KMS-11 (cell line): ENCODE data around the gene FAM174C.

Experiments
- H2AFZ ChIP-seq: fragments of 200-600 bp; sonication (generic); 2 replicates; pipeline ENCODE4 v1.6.1; 2016; ENCODE audit warnings: antibody characterized with exemption, mixed run types, low read depth
- H3K27ac ChIP-seq: fragments of 200-600 bp; sonication (generic); 2 replicates; pipeline ENCODE4 v1.6.1; 2016; ENCODE audit warnings: mild to moderate bottlenecking, mixed run types
- H3K27me3 ChIP-seq: fragments of 200-600 bp; sonication (generic); 2 replicates; pipeline ENCODE4 v1.6.1; 2017; ENCODE audit warnings: mild to moderate bottlenecking, low read depth, mixed run types, moderate library complexity; ENCODE audit not compliant: insufficient read depth
- H3K36me3 ChIP-seq: fragments of 200-600 bp; sonication (generic); 2 replicates; pipeline ENCODE4 v1.6.1; 2017; ENCODE audit warnings: mild to moderate bottlenecking, mixed run types; ENCODE audit not compliant: insufficient read depth
- H3K4me1 ChIP-seq: fragments of 200-600 bp; sonication (generic); 2 replicates; pipeline ENCODE4 v1.6.1; 2016; ENCODE audit warnings: mild to moderate bottlenecking, low read depth, mixed run types; ENCODE audit not compliant: poor library complexity, severe bottlenecking
- H3K4me2 ChIP-seq: fragments of 200-600 bp; sonication (generic); 2 replicates; pipeline ENCODE4 v1.7.0; 2016; ENCODE audit warnings: mild to moderate bottlenecking, mixed run types
- H3K4me3 ChIP-seq: fragments of 200-600 bp; sonication (generic); IDR thresholded peaks from 2 replicates; pipeline ENCODE4 v1.6.1; 2017; ENCODE audit warnings: low read depth, low read length, mixed read lengths; ENCODE audit not compliant: insufficient read depth
- H3K79me2 ChIP-seq: fragments of 200-600 bp; sonication (generic); 2 replicates; pipeline ENCODE4 v1.6.1; 2016; ENCODE audit warnings: low read depth, mixed run types; ENCODE audit not compliant: insufficient read depth
- H3K9ac ChIP-seq: fragments of 200-600 bp; sonication (generic); 2 replicates; pipeline ENCODE4 v1.6.1; 2016; ENCODE audit warnings: mild to moderate bottlenecking, mixed run types
- H4K20me1 ChIP-seq: fragments of 200-600 bp; sonication (generic); 2 replicates; pipeline ENCODE4 v1.6.1; 2016; ENCODE audit warnings: mild to moderate bottlenecking, mixed run types; ENCODE audit not compliant: insufficient read depth
- TF ChIP-seq, protein P1 (sequence below): fragments of 200-600 bp; sonication (generic); conservative IDR thresholded peaks from 2 replicates; pipeline ENCODE4 v1.6.1; 2017; ENCODE audit warnings: low read depth, mild to moderate bottlenecking, antibody characterized with exemption, low read length, moderate library complexity, mixed read lengths

FAM174C gene

DNA sequence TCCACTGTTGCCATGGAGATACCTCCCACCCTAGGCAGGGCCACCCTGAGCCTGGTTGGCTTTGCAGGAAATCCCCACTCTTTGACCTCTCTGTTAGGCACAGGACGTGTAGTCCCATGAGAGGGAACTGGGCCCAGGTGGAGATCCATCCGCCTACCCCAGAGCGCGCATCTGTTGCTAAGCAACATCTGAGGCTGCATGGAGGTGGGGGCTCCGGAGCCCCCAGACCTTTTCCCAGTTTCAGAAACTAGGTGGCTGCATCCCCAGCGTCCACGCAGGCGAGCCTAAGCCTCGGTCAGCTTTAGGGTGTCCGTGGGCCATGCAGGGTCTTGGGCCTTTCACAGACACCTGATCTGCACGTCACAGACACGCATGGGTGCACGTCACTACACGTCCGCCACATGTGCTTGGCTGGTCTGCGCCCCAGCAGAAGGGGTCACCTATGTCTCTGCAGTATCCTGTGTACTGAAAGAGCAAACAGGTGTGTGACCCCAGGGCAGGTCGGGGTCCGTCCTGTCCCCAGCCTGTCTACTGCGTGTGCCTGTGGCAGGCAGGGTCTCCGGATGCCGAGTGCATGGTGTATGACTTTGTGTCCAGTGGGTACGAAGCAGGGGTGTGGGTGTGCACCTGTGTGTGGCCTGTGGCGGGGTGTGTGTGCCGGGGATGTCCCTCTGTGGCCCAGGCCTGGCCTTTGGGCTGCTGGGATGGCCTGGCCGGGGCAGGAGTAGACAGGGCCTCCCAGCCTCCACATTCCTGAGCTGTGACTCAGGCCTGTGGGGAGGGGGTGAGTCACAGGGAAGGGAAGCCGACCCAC lies 10.3 kb upstream of the FAM174C start:
- H3K9ac ChIP-seq = no peak overlapping the region
- no peak overlapping the region for H3K27ac ChIP-seq
- peaks cover 41% of the 10 kb centered on the region for H3K4me1 ChIP-seq

DNA sequence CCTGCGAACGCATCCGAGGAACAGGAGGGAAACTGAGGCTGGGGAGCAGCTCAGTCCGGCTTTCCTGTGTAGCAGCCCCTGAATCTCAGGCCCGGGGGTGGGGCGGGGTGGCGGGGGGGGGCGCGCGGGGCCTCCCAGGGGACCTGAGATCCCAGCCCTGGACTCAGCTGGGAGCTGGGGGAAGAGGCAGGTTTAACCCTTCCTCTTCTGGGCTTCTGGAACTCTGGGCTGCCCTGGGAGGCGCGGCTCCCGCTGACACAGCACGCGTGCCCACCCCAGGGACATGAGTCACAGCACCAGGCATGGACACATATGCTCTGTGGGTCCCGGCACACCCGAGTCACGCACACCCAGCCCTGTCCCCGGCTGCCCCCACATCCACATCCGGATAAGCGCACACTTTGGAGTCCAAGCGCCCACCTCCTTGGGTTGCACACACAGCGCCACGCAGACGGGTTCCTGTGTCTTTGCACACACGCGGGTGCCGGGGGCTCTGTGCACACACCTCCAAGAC lies 9.7 kb upstream of the FAM174C start:
- H3K4me3 ChIP-seq = no peak overlapping the region
- no peak overlapping the region for H3K9ac ChIP-seq
- peaks cover 12% of the 10 kb centered on the region for H3K79me2 ChIP-seq
- no peaks in the 10 kb centered on the region for H4K20me1 ChIP-seq
- TF ChIP-seq, protein P1, sequence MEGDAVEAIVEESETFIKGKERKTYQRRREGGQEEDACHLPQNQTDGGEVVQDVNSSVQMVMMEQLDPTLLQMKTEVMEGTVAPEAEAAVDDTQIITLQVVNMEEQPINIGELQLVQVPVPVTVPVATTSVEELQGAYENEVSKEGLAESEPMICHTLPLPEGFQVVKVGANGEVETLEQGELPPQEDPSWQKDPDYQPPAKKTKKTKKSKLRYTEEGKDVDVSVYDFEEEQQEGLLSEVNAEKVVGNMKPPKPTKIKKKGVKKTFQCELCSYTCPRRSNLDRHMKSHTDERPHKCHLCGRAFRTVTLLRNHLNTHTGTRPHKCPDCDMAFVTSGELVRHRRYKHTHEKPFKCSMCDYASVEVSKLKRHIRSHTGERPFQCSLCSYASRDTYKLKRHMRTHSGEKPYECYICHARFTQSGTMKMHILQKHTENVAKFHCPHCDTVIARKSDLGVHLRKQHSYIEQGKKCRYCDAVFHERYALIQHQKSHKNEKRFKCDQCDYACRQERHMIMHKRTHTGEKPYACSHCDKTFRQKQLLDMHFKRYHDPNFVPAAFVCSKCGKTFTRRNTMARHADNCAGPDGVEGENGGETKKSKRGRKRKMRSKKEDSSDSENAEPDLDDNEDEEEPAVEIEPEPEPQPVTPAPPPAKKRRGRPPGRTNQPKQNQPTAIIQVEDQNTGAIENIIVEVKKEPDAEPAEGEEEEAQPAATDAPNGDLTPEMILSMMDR = no peak
- peak overlapping the region; percentile 80 for H3K4me2 ChIP-seq
- H3K36me3 ChIP-seq = no peaks in the 10 kb centered on the region
- H3K4me1 ChIP-seq = peaks cover 39% of the 10 kb centered on the region
- H3K27ac ChIP-seq = no peak overlapping the region
- H3K27me3 ChIP-seq = no peaks in the 10 kb centered on the region
- no peak overlapping the region for H2AFZ ChIP-seq

More for the DNA sequence above, 10.3 kb upstream of the FAM174C start:
- no peaks in the 10 kb centered on the region for H3K36me3 ChIP-seq
- no peak overlapping the region for H3K4me3 ChIP-seq
- no peaks in the 10 kb centered on the region for H4K20me1 ChIP-seq
- H3K4me2 ChIP-seq = no peak overlapping the region
- H2AFZ ChIP-seq = no peak overlapping the region
- TF ChIP-seq, protein P1 = no peak
- peaks cover 5% of the 10 kb centered on the region for H3K79me2 ChIP-seq
- H3K27me3 ChIP-seq = no peaks in the 10 kb centered on the region

DNA sequence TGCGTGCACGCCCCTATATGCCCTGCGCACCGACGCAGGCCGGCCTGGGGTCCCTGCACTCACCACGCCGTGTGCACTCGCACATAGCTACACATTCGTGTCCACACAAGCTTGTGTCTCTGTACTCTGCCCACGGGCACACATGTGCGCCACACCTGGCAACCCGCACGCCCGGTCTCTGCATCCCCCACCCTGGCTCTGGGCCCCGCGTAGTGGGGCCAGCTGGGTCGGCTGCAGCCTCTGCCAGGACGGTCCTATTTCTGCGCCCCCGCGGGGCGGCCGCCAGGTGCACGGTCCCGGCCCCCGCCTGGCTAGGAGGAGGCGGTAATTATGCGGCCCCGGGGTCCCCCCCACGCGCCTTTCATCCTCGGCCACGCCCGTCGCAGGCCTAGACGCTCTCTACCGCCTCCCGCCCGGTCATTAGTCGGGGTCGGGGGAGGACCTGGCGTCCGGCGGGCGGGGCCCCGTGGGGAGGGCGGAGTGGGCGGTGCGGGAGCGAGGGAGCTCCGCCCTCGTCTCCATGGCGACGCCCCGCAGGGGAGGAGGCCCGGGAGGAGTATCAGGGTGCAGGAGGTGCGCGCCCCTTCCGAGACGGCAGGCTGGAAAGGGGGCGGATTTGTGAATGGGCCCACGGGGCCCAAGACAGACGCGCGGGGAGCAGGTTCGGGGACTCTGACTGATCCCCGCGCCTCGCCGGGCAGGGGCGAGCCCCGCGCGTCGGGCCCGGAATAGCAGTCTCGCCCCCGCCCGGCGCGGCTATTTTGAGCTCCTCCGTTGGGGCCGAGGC lies 9.0 kb upstream of the FAM174C start:
- Histone ChIP-seq H3K27ac (0 out of 2 replicates have a peak overlapping the region, but pooled peaks have one; percentile 15), H3K4me3 (no peak overlapping the region), H2AFZ (peak overlapping the region; percentile 73), H3K9ac (peak overlapping the region; percentile 41; the same call in 1 of the 2 replicates), H3K36me3 (no peaks in the 10 kb centered on the region), H3K4me1 (peaks cover 45% of the 10 kb centered on the region), H3K27me3 (no peaks in the 10 kb centered on the region), H3K79me2 (peaks cover 18% of the 10 kb centered on the region), H4K20me1 (no peaks in the 10 kb centered on the region), H3K4me2 (peak overlapping the region; percentile 80)
- TF ChIP-seq, protein P1 = no peak

DNA sequence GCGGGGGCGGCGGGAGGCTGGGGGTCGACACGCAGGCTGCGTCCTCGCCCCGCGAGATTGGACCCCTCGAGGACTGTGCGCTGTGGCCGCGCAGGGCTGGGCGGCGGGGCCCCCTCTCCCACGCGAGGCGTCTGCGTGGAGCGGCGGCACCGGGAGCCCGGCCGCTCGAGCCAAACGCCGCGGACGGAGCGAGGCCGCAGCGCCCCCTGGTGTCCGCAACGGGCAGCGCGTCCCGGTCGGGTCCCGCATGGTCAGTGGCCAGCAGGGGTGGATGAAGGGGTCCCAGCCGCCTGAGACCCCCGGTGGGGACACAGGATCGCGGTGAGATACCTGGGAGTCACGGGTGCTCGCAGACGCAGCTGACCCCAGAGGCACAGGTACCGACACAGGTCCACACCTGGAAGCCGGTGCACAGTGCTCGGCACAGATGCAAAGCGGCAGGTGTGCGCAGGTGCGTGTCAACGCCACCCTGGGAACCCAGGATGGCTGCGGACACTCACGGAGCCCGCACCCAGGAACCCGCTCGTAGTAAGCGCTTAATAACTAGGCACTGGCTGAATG lies 8.3 kb upstream of the FAM174C start:
- Histone ChIP-seq H3K79me2 (peaks cover 25% of the 10 kb centered on the region), H2AFZ (peak overlapping the region; percentile 73), H3K9ac (peak overlapping the region; percentile 41; the same call in 1 of the 2 replicates), H3K27ac (0 out of 2 replicates have a peak overlapping the region, but pooled peaks have one; percentile 15), H3K4me1 (peaks cover 41% of the 10 kb centered on the region), H4K20me1 (no peaks in the 10 kb centered on the region), H3K27me3 (no peaks in the 10 kb centered on the region), H3K4me3 (no peak overlapping the region), H3K4me2 (peak overlapping the region; percentile 80), H3K36me3 (no peaks in the 10 kb centered on the region)
- TF ChIP-seq, protein P1 = peak; percentile 92
